Skin epidermis (tissue), 12 donors: ENCODE results near the gene NFX1.

Experiments
- H3K27ac ChIP-seq, 21 experiments: fragments of 200-600 bp; sonication (generic) in 11 of 21; one replicate each; pipeline ENCODE4 v1.5.0; 2020; ENCODE audit warnings: mild to moderate bottlenecking in 3 of 21, inconsistent platforms in 2 of 21, moderate library complexity in 2 of 21
- H3K4me3 ChIP-seq, 7 experiments: fragments of 200-600 bp; sonication (generic) in 2 of 7; one replicate each; pipeline ENCODE4 v1.5.0; 2020; ENCODE audit warnings: inconsistent platforms in 2 of 7, mild to moderate bottlenecking in 2 of 7, moderate library complexity in 1 of 7

NFX1 gene

GRCh38 chr9:33264473-33265177 is 25.7 kb upstream of the NFX1 start, which contains the start of the genes BAG1 and CHMP5:
BAG1 (minus strand) TSS chr9:33264708.
CHMP5 (plus strand) TSS chr9:33265049; CDS start chr9:33265079, 30 bp downstream.
- H3K27ac ChIP-seq: peak within 1 kb of the TSS; percentile 67 to 98 (median 95)
- H3K4me3 ChIP-seq: peak within 1 kb of the TSS; percentile 53 to 97 (median 83)

- H3K27ac ChIP-seq: peak overlapping the region; percentile 23 to 98 (median 95)
- H3K4me3 ChIP-seq: peak overlapping the region; percentile 53 to 97 (median 83)
Observed at GRCh38 chr9:33265211-33265865, 25.0 kb upstream of the NFX1 start.

GRCh38 chr9:33267151-33267767 is 23.1 kb upstream of the NFX1 start:
- Histone ChIP-seq H3K4me3 (no peak overlapping the region), H3K27ac (no peak overlapping the region)

- Histone ChIP-seq H3K27ac (no peak overlapping the region), H3K4me3 (no peak overlapping the region)
Observed at GRCh38 chr9:33270146-33270545, 20.2 kb upstream of the NFX1 start.

- H3K27ac ChIP-seq: no peak overlapping the region
- H3K4me3 ChIP-seq: no peak overlapping the region
Observed at GRCh38 chr9:33272061-33272460, 18.3 kb upstream of the NFX1 start.

- H3K27ac ChIP-seq: no peak overlapping the region
- no peak overlapping the region for H3K4me3 ChIP-seq
Observed at GRCh38 chr9:33273266-33273971, 16.9 kb upstream of the NFX1 start.

- H3K27ac ChIP-seq: no peak overlapping the region
Observed at GRCh38 chr9:33273972-33274328, 16.4 kb upstream of the NFX1 start.

GRCh38 chr9:33277484-33277883 is 12.8 kb upstream of the NFX1 start:
- H3K4me3 ChIP-seq: no peak overlapping the region
- H3K27ac ChIP-seq: no peak overlapping the region

More at GRCh38 chr9:33273972-33274328, 16.4 kb upstream of the NFX1 start:
- no peak overlapping the region for H3K4me3 ChIP-seq

GRCh38 chr9:33285502-33285901 is 4.8 kb upstream of the NFX1 start:
- Histone ChIP-seq H3K27ac (no peak overlapping the region), H3K4me3 (no peak overlapping the region)

GRCh38 chr9:33287087-33287490 is 3.2 kb upstream of the NFX1 start:
- H3K4me3 ChIP-seq: no peak overlapping the region
- peak overlapping the region in 7 of 21 experiments; percentile 22 to 100 (median 39) for H3K27ac ChIP-seq

- Histone ChIP-seq H3K27ac (peak overlapping the region in 11 of 21 experiments; percentile 17 to 100 (median 99)), H3K4me3 (no peak overlapping the region)
Observed at GRCh38 chr9:33288235-33288634, 2.1 kb upstream of the NFX1 start.

- H3K27ac ChIP-seq: peak overlapping the region; percentile 24 to 100 (median 99)
Observed at GRCh38 chr9:33288828-33289483, 1.4 kb upstream of the NFX1 start.

GRCh38 chr9:33289496-33289895 is 820 bp upstream of the NFX1 start:
- Histone ChIP-seq H3K4me3 (peak overlapping the region; percentile 55 to 86 (median 75)), H3K27ac (peak overlapping the region; percentile 24 to 100 (median 99))

More at GRCh38 chr9:33288828-33289483, 1.4 kb upstream of the NFX1 start:
- H3K4me3 ChIP-seq: peak overlapping the region in 4 of 7 experiments; percentile 55 to 79 (median 69)

GRCh38 chr9:33289936-33290246 is 425 bp upstream of the NFX1 start:
- Histone ChIP-seq H3K4me3 (peak overlapping the region; percentile 55 to 86 (median 75)), H3K27ac (peak overlapping the region; percentile 24 to 100 (median 99))

GRCh38 chr9:33291031-33291397 is 698 bp downstream of the NFX1 start:
- Histone ChIP-seq H3K4me3 (peak overlapping the region; percentile 55 to 86 (median 75)), H3K27ac (peak overlapping the region in 20 of 21 experiments; percentile 92 to 100 (median 99))

GRCh38 chr9:33291901-33292300 is 1.6 kb downstream of the NFX1 start:
- Histone ChIP-seq H3K27ac (peak overlapping the region in 8 of 21 experiments; percentile 97 to 100 (median 99)), H3K4me3 (no peak overlapping the region)

- Histone ChIP-seq H3K4me3 (no peak overlapping the region), H3K27ac (no peak overlapping the region)
Observed at GRCh38 chr9:33293782-33294181, 3.5 kb downstream of the NFX1 start.

GRCh38 chr9:33294670-33295432 is 4.5 kb downstream of the NFX1 start:
- Histone ChIP-seq H3K4me3 (no peak overlapping the region), H3K27ac (peak overlapping the region in 5 of 21 experiments; percentile 0 to 40 (median 4))

GRCh38 chr9:33295571-33295970 is 5.3 kb downstream of the NFX1 start:
- Histone ChIP-seq H3K4me3 (no peak overlapping the region), H3K27ac (peak overlapping the region in 6 of 21 experiments; percentile 1 to 66 (median 36))
